ENCODE results near the gene KIAA0825. TPM values are rescaled to one million over a fixed set of nuclear protein-coding genes. Genes with fewer than 3 reads are reported as not detected.

Gene KIAA0825
- total RNA-seq, 2 experiments from 2014 or later, result 0.32 to 0.54 TPM

DNA sequence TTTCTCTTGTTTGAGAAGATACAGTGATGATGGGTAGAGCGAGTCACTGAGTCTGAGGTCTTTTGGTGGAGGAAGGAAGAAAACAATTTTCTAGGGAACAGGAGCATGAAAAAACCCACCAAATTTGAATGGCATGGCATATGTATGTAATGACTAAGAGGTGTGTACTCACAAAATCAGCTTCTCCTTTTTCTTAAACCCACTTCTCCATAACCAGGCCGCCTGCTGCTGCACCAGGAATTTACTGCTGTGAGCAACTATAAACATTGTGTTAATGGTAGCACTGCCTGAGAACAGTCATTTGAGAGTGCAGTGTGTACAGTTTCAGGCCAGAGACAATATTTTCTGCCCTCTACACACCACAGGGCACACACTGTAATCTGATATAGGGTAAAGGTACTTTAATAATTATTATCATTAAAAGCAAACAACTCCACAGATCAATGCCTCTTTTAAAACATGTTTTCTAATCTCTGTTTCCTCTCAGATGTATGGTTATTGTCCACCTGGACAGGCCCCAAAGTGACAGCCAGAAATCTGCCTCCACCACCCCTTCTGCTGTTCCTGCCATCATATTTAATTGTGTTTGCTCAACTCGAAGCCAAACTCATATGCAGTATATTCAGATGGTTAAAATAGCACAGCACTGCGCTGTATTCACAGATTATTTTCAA lies 241.6 kb downstream of the KIAA0825 start:
- Mint-ChIP-seq H3K27me3 (no peaks in the 10 kb centered on the region), H3K4me3 (no peak overlapping the region), H3K27ac (no peak overlapping the region), H3K36me3 (ENCODE audit: low read depth) (no peaks in the 10 kb centered on the region), H3K9me3 (no peaks in the 10 kb centered on the region), H3K4me1 (ENCODE audit: low read depth) (no peaks in the 10 kb centered on the region)
- intact Hi-C loops (cut with micrococcal nuclease), result no loop called here
- DNase-seq (no peak), ATAC-seq (no peak)
- no peak for TF ChIP-seq CTCF (IDR thresholded peaks at IDR 0.05)
- POLR2A ChIA-PET, result no interaction called here
- CTCF ChIA-PET, result interaction anchor here (0.6 kb wide), 1 partner anchor 14 kb away, joined by 3 read pairs; no protein-coding TSS in a partner anchor

GRCh38 chr5:94375801-94376200 lies 242.6 kb downstream of the KIAA0825 start:
- Mint-ChIP-seq H3K27me3 (no peaks in the 10 kb centered on the region), H3K36me3 (ENCODE audit: low read depth) (no peaks in the 10 kb centered on the region), H3K4me3 (no peak overlapping the region), H3K4me1 (ENCODE audit: low read depth) (no peaks in the 10 kb centered on the region), H3K9me3 (no peaks in the 10 kb centered on the region), H3K27ac (no peak overlapping the region)
- intact Hi-C loops (cut with micrococcal nuclease), result no loop called here
- CTCF ChIA-PET, result no interaction called here
- no peak for TF ChIP-seq CTCF (IDR thresholded peaks at IDR 0.05)
- POLR2A ChIA-PET, result no interaction called here
- DNase-seq, result no peak
- no peak for ATAC-seq

- intact Hi-C loops (cut with micrococcal nuclease), result no loop called here
- no peaks in the 10 kb centered on the region for H3K4me1 Mint-ChIP-seq (ENCODE audit: low read depth)
- POLR2A ChIA-PET, result no interaction called here
- no peak for TF ChIP-seq CTCF (IDR thresholded peaks at IDR 0.05)
- DNase-seq (no peak), ATAC-seq (no peak)
- H3K4me3 Mint-ChIP-seq, result no peak overlapping the region
- no peak overlapping the region for H3K27ac Mint-ChIP-seq
- CTCF ChIA-PET, result no interaction called here
- H3K27me3 Mint-ChIP-seq, result no peaks in the 10 kb centered on the region
- H3K36me3 Mint-ChIP-seq (ENCODE audit: low read depth), result no peaks in the 10 kb centered on the region
- no peaks in the 10 kb centered on the region for H3K9me3 Mint-ChIP-seq
Observed at GRCh38 chr5:94374336-94374735, 244.1 kb downstream of the KIAA0825 start.

DNA sequence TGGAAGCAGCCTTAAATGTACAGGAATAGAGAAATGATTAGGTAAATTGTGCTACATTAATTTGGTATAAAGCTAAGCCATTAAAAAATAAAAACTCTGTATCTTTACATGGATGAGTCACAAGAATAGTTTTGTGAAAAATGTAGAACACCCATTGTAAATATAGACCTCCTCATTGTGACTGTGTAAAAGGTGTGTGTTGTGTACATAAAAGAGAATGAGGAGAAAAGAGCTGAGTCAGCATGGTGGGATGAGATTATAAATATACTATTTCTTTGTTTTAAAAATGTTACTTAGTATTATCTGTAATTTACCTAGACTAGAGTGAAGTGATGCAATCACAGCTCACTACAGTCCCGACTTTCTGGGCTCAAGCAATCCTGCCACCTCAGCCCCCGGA lies 250.5 kb downstream of the KIAA0825 start:
- intact Hi-C loops (cut with micrococcal nuclease), result no loop called here
- no peak for ATAC-seq
- no peak for DNase-seq
- Mint-ChIP-seq H3K36me3 (ENCODE audit: low read depth) (no peaks in the 10 kb centered on the region), H3K4me1 (ENCODE audit: low read depth) (no peaks in the 10 kb centered on the region), H3K4me3 (no peak overlapping the region), H3K9me3 (no peaks in the 10 kb centered on the region), H3K27ac (no peak overlapping the region), H3K27me3 (no peaks in the 10 kb centered on the region)
- ChIA-PET CTCF (no interaction called here), POLR2A (no interaction called here)
- no peak for TF ChIP-seq CTCF (IDR thresholded peaks at IDR 0.05)

DNA sequence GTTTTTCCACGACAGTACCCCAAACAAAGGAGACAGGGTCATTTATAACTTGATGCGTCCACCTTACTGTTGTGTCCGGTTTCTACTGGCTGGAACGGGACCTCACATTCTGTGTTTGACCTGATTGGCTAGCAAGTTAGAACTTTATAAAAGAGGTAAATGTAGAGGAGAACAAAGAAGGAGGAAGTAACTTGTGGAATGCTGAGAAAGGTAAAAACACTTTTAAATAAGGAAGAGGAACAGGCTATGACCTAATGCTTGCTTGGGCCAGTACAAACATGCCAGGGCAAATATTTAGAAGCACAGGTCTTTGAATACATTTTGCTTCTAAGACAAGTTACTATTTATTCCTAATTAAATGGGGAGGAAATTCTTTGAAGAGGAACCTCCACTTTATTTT lies 251.6 kb downstream of the KIAA0825 start:
- no peaks in the 10 kb centered on the region for H3K4me1 Mint-ChIP-seq (ENCODE audit: low read depth)
- DNase-seq (no peak), ATAC-seq (no peak)
- no peaks in the 10 kb centered on the region for H3K27me3 Mint-ChIP-seq
- no peak for TF ChIP-seq CTCF (IDR thresholded peaks at IDR 0.05)
- ChIA-PET POLR2A (no interaction called here), CTCF (no interaction called here)
- H3K9me3 Mint-ChIP-seq, result no peaks in the 10 kb centered on the region
- H3K4me3 Mint-ChIP-seq, result no peak overlapping the region
- no peak overlapping the region for H3K27ac Mint-ChIP-seq
- H3K36me3 Mint-ChIP-seq (ENCODE audit: low read depth), result no peaks in the 10 kb centered on the region
- intact Hi-C loops (cut with micrococcal nuclease), result no loop called here

All from activated CD8-positive, alpha-beta T cell treated with anti-CD3 and anti-CD28 coated beads for 36 hours (primary cell).